Calu3 (cell line): ENCODE data around the gene RAPGEF4. TPM values are rescaled to one million over a fixed set of nuclear protein-coding genes. Genes with fewer than 3 reads are reported as not detected.

ENCODE experiments used
- BruUV-seq: library from RNA; stranded (reverse); fragments of 400-500 nt; replicated peaks from 2 replicates; lab custom pipeline; 2021; lab: Mats Ljungman, UMichigan
- CTCF ChIA-PET: fragments of 300-600 bp; sonication (Branson Sonifier 250); formaldehyde crosslinking; loops from one replicate; lab custom pipeline; 2022; ENCODE audit warnings: antibody characterized with exemption; lab: Charles Lee
- DNase-seq: peaks from one replicate; pipeline ENCODE4 v3.0.0; 2022
- H3K27ac Mint-ChIP-seq: one replicate; pipeline ENCODE4 v1.8.0; 2022; ENCODE audit warnings: mixed read lengths; ENCODE audit not compliant: unreplicated experiment
- H3K27me3 Mint-ChIP-seq: one replicate; pipeline ENCODE4 v1.8.0; 2022; ENCODE audit warnings: mixed read lengths; ENCODE audit not compliant: unreplicated experiment
- H3K36me3 Mint-ChIP-seq: one replicate; pipeline ENCODE4 v1.8.0; 2022; ENCODE audit warnings: mild to moderate bottlenecking, moderate library complexity, mixed read lengths; ENCODE audit not compliant: insufficient read depth, unreplicated experiment
- H3K4me1 Mint-ChIP-seq: one replicate; pipeline ENCODE4 v1.8.0; 2022; ENCODE audit warnings: mild to moderate bottlenecking, low read depth, mixed read lengths; ENCODE audit not compliant: unreplicated experiment
- H3K4me3 Mint-ChIP-seq: one replicate; pipeline ENCODE4 v1.8.0; 2022; ENCODE audit warnings: mild to moderate bottlenecking, low read depth, moderate library complexity, mixed read lengths; ENCODE audit not compliant: unreplicated experiment
- H3K9me3 Mint-ChIP-seq: one replicate; pipeline ENCODE4 v1.8.0; 2022; ENCODE audit warnings: low read depth, mixed read lengths; ENCODE audit not compliant: unreplicated experiment
- intact Hi-C: fragments of 100-400 bp; cut with micrococcal nuclease; formaldehyde crosslinking; loops from one replicate; pipeline ENCODE4 v1.10.0; 2022; ENCODE audit not compliant: unreplicated experiment
- total RNA-seq: library from RNA; stranded (reverse); gene quantifications from 2 replicates; pipeline ENCODE4 v1.2.3, GENCODE V29; 2022
- TF ChIP-seq, protein P1 (sequence below): fragments of 200-600 bp; IDR thresholded peaks from one replicate; pipeline ENCODE4 v1.8.0; 2022; ENCODE audit warnings: antibody characterized with exemption; ENCODE audit not compliant: unreplicated experiment

RAPGEF4 gene
- total RNA-seq, 1 experiment from 2014 or later: 1.8 TPM

DNA sequence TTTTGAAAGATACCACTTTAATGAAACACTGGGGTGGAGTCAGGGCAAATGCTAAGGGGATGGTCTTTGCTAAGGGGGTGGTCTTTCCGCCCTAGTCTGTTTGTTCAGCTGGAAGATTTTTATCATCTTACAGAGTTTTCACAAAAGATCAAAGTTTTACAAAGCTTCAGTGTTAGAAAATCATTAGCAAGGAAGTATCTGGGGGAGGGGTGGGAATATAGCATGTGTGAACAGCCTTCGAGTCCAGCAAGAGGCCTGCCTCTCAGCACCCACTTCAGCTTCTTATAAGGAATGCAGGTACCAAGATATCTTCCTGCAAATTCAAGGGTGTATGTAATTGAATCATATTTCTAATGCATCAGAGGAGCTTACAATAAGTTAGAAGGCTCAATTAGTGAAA is 112.9 kb downstream of the RAPGEF4 start:
- BruUV-seq: no TSS peak

DNA sequence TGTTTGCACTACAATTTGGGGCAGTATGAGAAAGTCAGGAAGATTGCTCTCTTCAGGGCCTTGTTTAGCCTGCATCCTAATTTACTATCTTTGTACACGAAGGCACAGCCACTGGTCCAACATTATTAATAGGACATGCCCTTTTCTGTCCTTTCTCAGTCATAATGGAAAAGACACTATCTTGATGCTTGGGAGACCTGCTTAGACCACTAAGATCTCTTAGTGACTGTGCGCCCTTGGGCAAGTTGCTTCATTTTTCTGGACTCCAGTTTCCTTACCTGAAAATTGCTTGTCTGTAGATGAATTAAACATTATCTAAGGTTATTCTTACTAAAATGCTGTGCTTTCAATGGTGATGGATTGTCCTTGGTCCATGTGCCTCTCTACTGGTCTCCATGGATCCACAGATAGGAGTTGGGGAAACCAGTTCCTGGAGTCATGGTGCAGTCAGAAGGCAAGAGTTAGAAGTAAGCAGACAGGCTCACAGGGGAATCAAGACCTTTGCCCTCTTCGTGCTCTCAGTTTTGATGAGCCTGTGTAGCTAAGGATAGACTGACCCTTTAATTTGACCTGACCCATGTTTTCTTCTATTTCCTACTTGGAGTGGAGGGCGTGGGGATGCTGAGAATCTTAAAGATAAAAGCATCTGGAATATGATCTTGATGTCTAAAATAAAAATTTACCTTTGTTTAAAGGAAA is 114.0 kb downstream of the RAPGEF4 start:
- Mint-ChIP-seq H3K27me3 (no peaks in the 10 kb centered on the region), H3K27ac (no peak overlapping the region), H3K36me3 (no peaks in the 10 kb centered on the region), H3K4me1 (peaks cover 16% of the 10 kb centered on the region), H3K4me3 (no peak overlapping the region), H3K9me3 (no peaks in the 10 kb centered on the region)
- CTCF ChIA-PET: interaction anchor here (1.0 to 1.4 kb wide), 2 partner anchors 16 to 148 kb away, joined by 3 read pairs; no protein-coding TSS in a partner anchor
- intact Hi-C loops: loop anchor here (1.0 kb wide), 1 partner anchor 9 kb away; no protein-coding TSS in a partner anchor
- BruUV-seq: no TSS peak
- no peak for DNase-seq
- TF ChIP-seq, protein P1, sequence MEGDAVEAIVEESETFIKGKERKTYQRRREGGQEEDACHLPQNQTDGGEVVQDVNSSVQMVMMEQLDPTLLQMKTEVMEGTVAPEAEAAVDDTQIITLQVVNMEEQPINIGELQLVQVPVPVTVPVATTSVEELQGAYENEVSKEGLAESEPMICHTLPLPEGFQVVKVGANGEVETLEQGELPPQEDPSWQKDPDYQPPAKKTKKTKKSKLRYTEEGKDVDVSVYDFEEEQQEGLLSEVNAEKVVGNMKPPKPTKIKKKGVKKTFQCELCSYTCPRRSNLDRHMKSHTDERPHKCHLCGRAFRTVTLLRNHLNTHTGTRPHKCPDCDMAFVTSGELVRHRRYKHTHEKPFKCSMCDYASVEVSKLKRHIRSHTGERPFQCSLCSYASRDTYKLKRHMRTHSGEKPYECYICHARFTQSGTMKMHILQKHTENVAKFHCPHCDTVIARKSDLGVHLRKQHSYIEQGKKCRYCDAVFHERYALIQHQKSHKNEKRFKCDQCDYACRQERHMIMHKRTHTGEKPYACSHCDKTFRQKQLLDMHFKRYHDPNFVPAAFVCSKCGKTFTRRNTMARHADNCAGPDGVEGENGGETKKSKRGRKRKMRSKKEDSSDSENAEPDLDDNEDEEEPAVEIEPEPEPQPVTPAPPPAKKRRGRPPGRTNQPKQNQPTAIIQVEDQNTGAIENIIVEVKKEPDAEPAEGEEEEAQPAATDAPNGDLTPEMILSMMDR: no peak

More for the DNA sequence above, 112.9 kb downstream of the RAPGEF4 start:
- DNase-seq: peak; percentile 26
- Mint-ChIP-seq H3K36me3 (no peaks in the 10 kb centered on the region), H3K27ac (no peak overlapping the region), H3K9me3 (no peaks in the 10 kb centered on the region), H3K4me3 (no peak overlapping the region), H3K4me1 (peaks cover 16% of the 10 kb centered on the region), H3K27me3 (no peaks in the 10 kb centered on the region)
- TF ChIP-seq, protein P1: no peak
- CTCF ChIA-PET: interaction anchor here (0.7 to 1.4 kb wide), 4 partner anchors 10 to 149 kb away, joined by 3 to 4 read pairs (median 3); no protein-coding TSS in a partner anchor
- intact Hi-C loops: no loop called here

GRCh38 chr2:172855588-172855987 is 119.9 kb downstream of the RAPGEF4 start:
- Mint-ChIP-seq H3K9me3 (no peaks in the 10 kb centered on the region), H3K4me1 (peaks cover 19% of the 10 kb centered on the region), H3K4me3 (no peak overlapping the region), H3K27ac (no peak overlapping the region), H3K36me3 (no peaks in the 10 kb centered on the region), H3K27me3 (no peaks in the 10 kb centered on the region)
- DNase-seq: no peak
- intact Hi-C loops: no loop called here
- CTCF ChIA-PET: no interaction called here
- no TSS peak for BruUV-seq
- TF ChIP-seq, protein P1: no peak

DNA sequence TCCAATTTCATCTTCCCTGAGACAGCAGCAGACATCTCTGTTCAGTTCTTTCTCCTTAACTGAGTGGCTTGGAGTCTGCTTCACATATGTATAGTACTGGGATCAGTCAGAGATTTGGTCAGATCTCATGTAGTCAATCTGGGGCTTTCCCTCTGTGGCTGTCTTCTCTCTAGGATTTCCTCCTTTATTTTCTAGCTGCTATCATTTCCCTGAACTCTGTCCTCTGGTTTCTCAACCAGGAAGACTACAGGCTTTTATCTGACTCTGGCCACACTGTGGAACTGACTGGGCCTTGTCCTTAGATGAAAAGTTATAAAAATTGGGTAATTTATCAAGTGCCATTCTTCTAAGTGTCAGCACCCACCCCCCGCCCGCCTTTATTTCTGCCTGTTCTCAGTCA is 121.0 kb downstream of the RAPGEF4 start:
- intact Hi-C loops: loop anchor here (2.0 kb wide), 1 partner anchor 44 kb away; no protein-coding TSS in a partner anchor
- Mint-ChIP-seq H3K36me3 (no peaks in the 10 kb centered on the region), H3K4me1 (peaks cover 19% of the 10 kb centered on the region), H3K9me3 (no peaks in the 10 kb centered on the region), H3K4me3 (no peak overlapping the region), H3K27me3 (no peaks in the 10 kb centered on the region), H3K27ac (no peak overlapping the region)
- DNase-seq: peak; percentile 14
- CTCF ChIA-PET: interaction anchor here (0.6 to 1.5 kb wide), 3 partner anchors 43 to 75 kb away, joined by 3 to 4 read pairs (median 4); no protein-coding TSS in a partner anchor
- no TSS peak for BruUV-seq
- TF ChIP-seq, protein P1: no peak
